Measurements from ENCODE around the gene CFAP92. TPM values are rescaled to one million over a fixed set of nuclear protein-coding genes. Genes with fewer than 3 reads are reported as not detected.

Gene CFAP92
- total RNA-seq, 1 experiment from 2014 or later = 0.18 TPM

DNA sequence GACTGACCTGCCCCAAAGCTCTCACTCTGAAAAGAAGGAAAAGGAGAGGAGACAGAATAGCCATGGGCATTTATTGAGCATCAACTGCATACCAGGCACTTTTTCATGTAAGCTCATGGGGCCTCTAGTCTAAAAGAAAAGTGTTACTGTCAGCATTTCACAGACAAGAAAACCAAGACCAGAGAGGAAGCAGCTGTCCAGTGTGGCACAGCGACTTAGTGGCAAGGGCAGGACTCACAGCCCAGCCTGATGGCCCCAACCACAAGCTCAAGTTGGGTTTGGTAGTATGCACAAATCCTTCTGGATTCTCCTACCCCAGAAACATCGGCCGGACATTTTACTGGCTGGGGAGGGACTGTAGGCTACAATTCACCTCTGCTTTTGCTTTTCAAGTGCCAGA, 13.0 kb upstream of the CFAP92 start:
- no peak overlapping the region for H3K27ac ChIP-seq (ENCODE audit: low read length)
- intact Hi-C loops (cut with micrococcal nuclease; ENCODE audit: unreplicated experiment) = no loop called here
- ChIA-PET POLR2A (no interaction called here), CTCF (no interaction called here)
- DNase-seq (ENCODE audit: low read depth, low spot score) = no peak
- in situ Hi-C loops (cut with HindIII; ENCODE audit: low pct_unique_long_range_greater_than_20kb, low sequenced_read_pairs) = no loop called here
- no peaks in the 10 kb centered on the region for H3K36me3 ChIP-seq (ENCODE audit: control insufficient read depth, insufficient read depth, low read length)
- H3K9me3 ChIP-seq (ENCODE audit: control insufficient read depth, insufficient read depth, low read depth, low read length) = no peaks in the 10 kb centered on the region
- peaks cover 9% of the 10 kb centered on the region; the same call in 1 of the 2 replicates for H3K4me1 ChIP-seq (ENCODE audit: control insufficient read depth, insufficient read depth, low read length)
- BruUV-seq (replicated peaks) = no TSS peak
- H3K4me3 ChIP-seq (ENCODE audit: low read depth in 2 of 2, low read length in 2 of 2) = no peak overlapping the region
- H3K27me3 ChIP-seq (ENCODE audit: control insufficient read depth, insufficient read depth, low read length) = peaks cover 17% of the 10 kb centered on the region
- no peak for TF ChIP-seq TCF7L2 (IDR thresholded peaks at IDR 0.05; ENCODE audit: low read depth, low read length)
- TF ChIP-seq SIN3A (IDR thresholded peaks at IDR 0.05; ENCODE audit: borderline replicate concordance, insufficient read depth, low read depth, low read length) = no peak
- TF ChIP-seq, protein P1, sequence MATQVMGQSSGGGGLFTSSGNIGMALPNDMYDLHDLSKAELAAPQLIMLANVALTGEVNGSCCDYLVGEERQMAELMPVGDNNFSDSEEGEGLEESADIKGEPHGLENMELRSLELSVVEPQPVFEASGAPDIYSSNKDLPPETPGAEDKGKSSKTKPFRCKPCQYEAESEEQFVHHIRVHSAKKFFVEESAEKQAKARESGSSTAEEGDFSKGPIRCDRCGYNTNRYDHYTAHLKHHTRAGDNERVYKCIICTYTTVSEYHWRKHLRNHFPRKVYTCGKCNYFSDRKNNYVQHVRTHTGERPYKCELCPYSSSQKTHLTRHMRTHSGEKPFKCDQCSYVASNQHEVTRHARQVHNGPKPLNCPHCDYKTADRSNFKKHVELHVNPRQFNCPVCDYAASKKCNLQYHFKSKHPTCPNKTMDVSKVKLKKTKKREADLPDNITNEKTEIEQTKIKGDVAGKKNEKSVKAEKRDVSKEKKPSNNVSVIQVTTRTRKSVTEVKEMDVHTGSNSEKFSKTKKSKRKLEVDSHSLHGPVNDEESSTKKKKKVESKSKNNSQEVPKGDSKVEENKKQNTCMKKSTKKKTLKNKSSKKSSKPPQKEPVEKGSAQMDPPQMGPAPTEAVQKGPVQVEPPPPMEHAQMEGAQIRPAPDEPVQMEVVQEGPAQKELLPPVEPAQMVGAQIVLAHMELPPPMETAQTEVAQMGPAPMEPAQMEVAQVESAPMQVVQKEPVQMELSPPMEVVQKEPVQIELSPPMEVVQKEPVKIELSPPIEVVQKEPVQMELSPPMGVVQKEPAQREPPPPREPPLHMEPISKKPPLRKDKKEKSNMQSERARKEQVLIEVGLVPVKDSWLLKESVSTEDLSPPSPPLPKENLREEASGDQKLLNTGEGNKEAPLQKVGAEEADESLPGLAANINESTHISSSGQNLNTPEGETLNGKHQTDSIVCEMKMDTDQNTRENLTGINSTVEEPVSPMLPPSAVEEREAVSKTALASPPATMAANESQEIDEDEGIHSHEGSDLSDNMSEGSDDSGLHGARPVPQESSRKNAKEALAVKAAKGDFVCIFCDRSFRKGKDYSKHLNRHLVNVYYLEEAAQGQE (IDR thresholded peaks at IDR 0.05; ENCODE audit: insufficient read depth in 1 of 2, low read depth in 2 of 2, low read length in 1 of 2) = no peak
- TF ChIP-seq POLR2AphosphoS5 (IDR thresholded peaks at IDR 0.05; ENCODE audit: low read depth, low read length) = no peak
- TF ChIP-seq, protein P2, sequence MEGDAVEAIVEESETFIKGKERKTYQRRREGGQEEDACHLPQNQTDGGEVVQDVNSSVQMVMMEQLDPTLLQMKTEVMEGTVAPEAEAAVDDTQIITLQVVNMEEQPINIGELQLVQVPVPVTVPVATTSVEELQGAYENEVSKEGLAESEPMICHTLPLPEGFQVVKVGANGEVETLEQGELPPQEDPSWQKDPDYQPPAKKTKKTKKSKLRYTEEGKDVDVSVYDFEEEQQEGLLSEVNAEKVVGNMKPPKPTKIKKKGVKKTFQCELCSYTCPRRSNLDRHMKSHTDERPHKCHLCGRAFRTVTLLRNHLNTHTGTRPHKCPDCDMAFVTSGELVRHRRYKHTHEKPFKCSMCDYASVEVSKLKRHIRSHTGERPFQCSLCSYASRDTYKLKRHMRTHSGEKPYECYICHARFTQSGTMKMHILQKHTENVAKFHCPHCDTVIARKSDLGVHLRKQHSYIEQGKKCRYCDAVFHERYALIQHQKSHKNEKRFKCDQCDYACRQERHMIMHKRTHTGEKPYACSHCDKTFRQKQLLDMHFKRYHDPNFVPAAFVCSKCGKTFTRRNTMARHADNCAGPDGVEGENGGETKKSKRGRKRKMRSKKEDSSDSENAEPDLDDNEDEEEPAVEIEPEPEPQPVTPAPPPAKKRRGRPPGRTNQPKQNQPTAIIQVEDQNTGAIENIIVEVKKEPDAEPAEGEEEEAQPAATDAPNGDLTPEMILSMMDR (IDR thresholded peaks at IDR 0.05) = no peak
- ATAC-seq = no peak

DNA sequence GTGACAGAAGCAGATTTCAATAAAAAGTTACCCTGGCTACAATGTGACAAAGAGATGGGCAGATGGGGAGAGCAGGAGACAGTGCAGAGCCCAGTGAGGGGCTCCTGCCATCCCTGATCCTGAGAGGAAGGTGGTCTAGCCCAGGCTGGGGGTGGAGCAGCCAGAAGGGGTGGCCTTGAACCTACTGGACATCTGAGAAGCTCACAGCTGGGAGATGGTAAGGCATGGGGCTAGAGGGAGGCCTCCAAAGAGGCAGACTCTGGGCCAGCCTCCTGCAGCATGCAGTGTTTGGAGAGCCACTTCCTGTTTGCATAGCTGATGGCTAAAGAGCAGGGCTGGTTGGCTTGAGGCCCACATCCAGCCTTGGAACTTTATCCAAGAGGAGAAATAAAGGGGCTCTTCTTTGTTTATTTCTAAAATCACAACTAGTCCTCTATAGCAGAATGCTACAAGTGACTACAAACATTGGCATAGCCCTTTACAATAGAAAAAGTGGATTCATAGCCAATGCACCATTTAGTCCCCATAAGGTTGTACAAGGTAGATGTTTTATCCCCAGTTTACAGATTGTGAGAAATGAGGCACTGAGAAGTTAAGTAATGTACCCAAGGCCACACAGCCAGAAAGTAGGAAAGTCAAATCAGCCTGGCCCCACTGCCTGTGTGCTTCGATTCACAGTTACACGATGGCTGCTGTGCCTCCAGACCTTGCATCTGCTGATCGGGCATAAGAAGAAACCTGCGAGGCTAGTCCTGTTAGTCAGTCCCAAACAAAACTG, 11.8 kb upstream of the CFAP92 start:
- DNase-seq (ENCODE audit: low read depth, low spot score) (no peak), ATAC-seq (no peak)
- H3K27ac ChIP-seq (ENCODE audit: low read length) = no peak overlapping the region
- no TSS peak for BruUV-seq (replicated peaks)
- peaks cover 9% of the 10 kb centered on the region; the same call in 1 of the 2 replicates for H3K4me1 ChIP-seq (ENCODE audit: control insufficient read depth, insufficient read depth, low read length)
- no peaks in the 10 kb centered on the region for H3K36me3 ChIP-seq (ENCODE audit: control insufficient read depth, insufficient read depth, low read length)
- in situ Hi-C loops (cut with HindIII; ENCODE audit: low pct_unique_long_range_greater_than_20kb, low sequenced_read_pairs) = no loop called here
- TF ChIP-seq, protein P1 (IDR thresholded peaks at IDR 0.05; ENCODE audit: insufficient read depth in 1 of 2, low read depth in 2 of 2, low read length in 1 of 2) = no peak
- TF ChIP-seq SIN3A (IDR thresholded peaks at IDR 0.05; ENCODE audit: borderline replicate concordance, insufficient read depth, low read depth, low read length) (no peak), POLR2AphosphoS5 (IDR thresholded peaks at IDR 0.05; ENCODE audit: low read depth, low read length) (no peak), TCF7L2 (IDR thresholded peaks at IDR 0.05; ENCODE audit: low read depth, low read length) (no peak)
- TF ChIP-seq, protein P2 (IDR thresholded peaks at IDR 0.05) = no peak
- no peaks in the 10 kb centered on the region for H3K9me3 ChIP-seq (ENCODE audit: control insufficient read depth, insufficient read depth, low read depth, low read length)
- intact Hi-C loops (cut with micrococcal nuclease; ENCODE audit: unreplicated experiment) = no loop called here
- H3K27me3 ChIP-seq (ENCODE audit: control insufficient read depth, insufficient read depth, low read length) = peaks cover 17% of the 10 kb centered on the region
- H3K4me3 ChIP-seq (ENCODE audit: low read depth in 2 of 2, low read length in 2 of 2) = no peak overlapping the region
- ChIA-PET CTCF (no interaction called here), POLR2A (no interaction called here)

All from Panc1 (cell line).